GM18499 (cell line): ENCODE data around the gene SYT2.
"Not testable (repeated sequence)": the region's sequence is repeated elsewhere in the genome, so short reads cannot be mapped to it uniquely, and the experiment has no call there.

Source experiments
- ATAC-seq: cut with Tn5 transposase; IDR thresholded peaks from one replicate; pipeline ENCODE4 v1.9.1; 2021; ENCODE audit warnings: moderate number of reproducible peaks; ENCODE audit not compliant: insufficient read depth, unreplicated experiment

Gene SYT2

GRCh38 chr1:202627036-202627435 lies 83.2 kb downstream of the SYT2 start:
- not testable (repeated sequence) for ATAC-seq

- no peak for ATAC-seq
Observed at GRCh38 chr1:202625416-202626360, 84.6 kb downstream of the SYT2 start.

- no peak for ATAC-seq
Observed at GRCh38 chr1:202624781-202625108, 85.5 kb downstream of the SYT2 start.

GRCh38 chr1:202624088-202624780 lies 86.0 kb downstream of the SYT2 start:
- no peak for ATAC-seq

- not testable (repeated sequence) for ATAC-seq
Observed at GRCh38 chr1:202623476-202623875, 86.8 kb downstream of the SYT2 start.

- ATAC-seq: no peak
Observed at GRCh38 chr1:202623075-202623474, 87.2 kb downstream of the SYT2 start.

GRCh38 chr1:202622388-202622787 lies 87.9 kb downstream of the SYT2 start:
- ATAC-seq: no peak

GRCh38 chr1:202621446-202621845 lies 88.8 kb downstream of the SYT2 start:
- ATAC-seq: no peak

- not testable (repeated sequence) for ATAC-seq
Observed at GRCh38 chr1:202620036-202620435, 90.2 kb downstream of the SYT2 start.

GRCh38 chr1:202619505-202619904 lies 90.7 kb downstream of the SYT2 start:
- ATAC-seq: no peak

- ATAC-seq: not testable (repeated sequence)
Observed at GRCh38 chr1:202619012-202619411, 91.2 kb downstream of the SYT2 start.

GRCh38 chr1:202616355-202616915 lies 93.8 kb downstream of the SYT2 start:
- no peak for ATAC-seq

GRCh38 chr1:202615501-202616354 lies 94.5 kb downstream of the SYT2 start:
- no peak for ATAC-seq

GRCh38 chr1:202615208-202615500 lies 95.1 kb downstream of the SYT2 start:
- not testable (repeated sequence) for ATAC-seq

- ATAC-seq: not testable (repeated sequence)
Observed at GRCh38 chr1:202614363-202615207, 95.7 kb downstream of the SYT2 start.

- no peak for ATAC-seq
Observed at GRCh38 chr1:202613571-202613970, 96.7 kb downstream of the SYT2 start.

GRCh38 chr1:202612036-202612435 lies 98.2 kb downstream of the SYT2 start:
- not testable (repeated sequence) for ATAC-seq

- no peak for ATAC-seq
Observed at GRCh38 chr1:202605515-202605914, 104.7 kb downstream of the SYT2 start.

GRCh38 chr1:202603435-202603834 lies 106.8 kb downstream of the SYT2 start:
- no peak for ATAC-seq
